Measurements from ENCODE around the gene NTN1. TPM values are rescaled to one million over a fixed set of nuclear protein-coding genes. Genes with fewer than 3 reads are reported as not detected.

The NTN1 gene
- total and polyA plus RNA-seq, 2 of the 4 experiments (the other 2 are of a cell fraction), result under 0.01 to 0.07 TPM

DNA sequence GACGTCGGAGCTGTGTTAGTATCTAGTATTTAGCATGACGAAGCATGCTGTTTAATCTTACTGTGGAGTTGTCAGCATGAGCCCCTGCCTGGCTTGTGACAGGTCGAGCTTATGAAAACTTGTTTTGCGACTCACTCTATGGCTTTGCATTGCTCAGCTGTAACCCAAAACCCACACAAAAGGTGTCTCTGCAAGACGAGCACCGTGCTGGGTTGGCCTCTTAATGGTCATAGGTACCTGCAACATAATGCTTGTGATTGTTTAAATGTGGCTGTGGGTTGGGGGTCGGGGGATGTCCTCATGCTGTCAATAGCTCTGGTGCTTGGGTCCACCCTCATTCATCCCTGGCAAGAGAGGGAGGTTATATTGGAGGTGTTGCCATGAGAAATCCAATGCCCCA is 5.4 kb downstream of the NTN1 start:
- Histone ChIP-seq H3K9me1 (ENCODE audit: insufficient read depth, low read length) (no peaks in the 10 kb centered on the region), H4K91ac (ENCODE audit: insufficient read depth, low read depth, low read length) (no peak overlapping the region), H2BK5ac (ENCODE audit: low read depth, low read length, poor library complexity, severe bottlenecking) (no peak overlapping the region), H3K4me2 (ENCODE audit: low read depth, low read length) (no peak overlapping the region), H3K18ac (ENCODE audit: low read depth, low read length) (no peak overlapping the region), H2AFZ (replicated peaks; ENCODE audit: low read length, poor library complexity) (no peak overlapping the region), H2BK120ac (ENCODE audit: low read depth, low read length) (no peak overlapping the region), H3K9me3 (ENCODE audit: control insufficient read depth, insufficient read depth, low read length) (peaks cover 8% of the 10 kb centered on the region; the same call in 1 of the 2 replicates), H2BK15ac (ENCODE audit: low read depth, low read length) (no peak overlapping the region), H3K23ac (ENCODE audit: low read depth, low read length) (no peak overlapping the region), H3K14ac (replicated peaks; ENCODE audit: low read depth, low read length) (no peak overlapping the region), H3K79me1 (ENCODE audit: low read depth in 1 of 2, low read length in 2 of 2) (no peaks in the 10 kb centered on the region), H3K36me3 (ENCODE audit: control insufficient read depth, insufficient read depth, low read length) (no peaks in the 10 kb centered on the region), H3K4ac (ENCODE audit: low read depth, low read length) (no peak overlapping the region), H2BK20ac (ENCODE audit: low read depth, low read length) (no peak overlapping the region), H3K9ac (ENCODE audit: low read depth, low read length) (no peak overlapping the region), H3K4me3 (ENCODE audit: insufficient read depth, low read depth, low read length) (no peak overlapping the region), H3K56ac (ENCODE audit: extremely low read depth, insufficient read depth, low read length) (no peak overlapping the region), H4K5ac (ENCODE audit: low read depth, low read length) (no peak overlapping the region), H3K4me1 (ENCODE audit: control insufficient read depth, insufficient read depth, low read length) (no peaks in the 10 kb centered on the region), H4K20me1 (ENCODE audit: insufficient read depth, low read length) (no peaks in the 10 kb centered on the region), H4K8ac (ENCODE audit: low read depth in 2 of 2, low read length in 2 of 2) (no peak overlapping the region), H2AK5ac (ENCODE audit: low read depth, low read length) (no peak overlapping the region), H3K27ac (ENCODE audit: insufficient read depth, low read length) (no peak overlapping the region), H3K27me3 (ENCODE audit: control insufficient read depth, insufficient read depth, low read length) (peaks cover 31% of the 10 kb centered on the region), H2AK9ac (replicated peaks; ENCODE audit: low read depth, low read length, poor library complexity) (no peak overlapping the region)
- TF ChIP-seq POLR2A (IDR thresholded peaks at IDR 0.05; ENCODE audit: low read depth, low read length), result no peak
- TF ChIP-seq NFE2L2 (IDR thresholded peaks at IDR 0.05; ENCODE audit: low read depth, low read length), result no peak
- TF ChIP-seq MXI1 (IDR thresholded peaks at IDR 0.05; ENCODE audit: borderline replicate concordance, low read depth, low read length), result no peak
- TF ChIP-seq MAFK (IDR thresholded peaks at IDR 0.05; ENCODE audit: low read depth, low read length), result no peak
- TF ChIP-seq RCOR1 (IDR thresholded peaks at IDR 0.05; ENCODE audit: insufficient replicate concordance, low read length), result no peak
- no peak for TF ChIP-seq CEBPB (IDR thresholded peaks at IDR 0.05; ENCODE audit: low read depth, low read length)
- no peak for TF ChIP-seq CHD1 (IDR thresholded peaks at IDR 0.05; ENCODE audit: low read depth, low read length)
- TF ChIP-seq MAZ (IDR thresholded peaks at IDR 0.05; ENCODE audit: borderline replicate concordance, low read depth, low read length), result no peak
- no peak for TF ChIP-seq BHLHE40 (IDR thresholded peaks at IDR 0.05; ENCODE audit: low read depth, low read length)
- TF ChIP-seq, protein P1, sequence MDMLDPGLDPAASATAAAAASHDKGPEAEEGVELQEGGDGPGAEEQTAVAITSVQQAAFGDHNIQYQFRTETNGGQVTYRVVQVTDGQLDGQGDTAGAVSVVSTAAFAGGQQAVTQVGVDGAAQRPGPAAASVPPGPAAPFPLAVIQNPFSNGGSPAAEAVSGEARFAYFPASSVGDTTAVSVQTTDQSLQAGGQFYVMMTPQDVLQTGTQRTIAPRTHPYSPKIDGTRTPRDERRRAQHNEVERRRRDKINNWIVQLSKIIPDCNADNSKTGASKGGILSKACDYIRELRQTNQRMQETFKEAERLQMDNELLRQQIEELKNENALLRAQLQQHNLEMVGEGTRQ (IDR thresholded peaks at IDR 0.05; ENCODE audit: low read depth, low read length), result no peak
- no peak for TF ChIP-seq FOS (IDR thresholded peaks at IDR 0.05; ENCODE audit: low read depth, low read length)
- TF ChIP-seq SMC3 (IDR thresholded peaks at IDR 0.05; ENCODE audit: low read depth, low read length), result no peak
- TF ChIP-seq, protein P2, sequence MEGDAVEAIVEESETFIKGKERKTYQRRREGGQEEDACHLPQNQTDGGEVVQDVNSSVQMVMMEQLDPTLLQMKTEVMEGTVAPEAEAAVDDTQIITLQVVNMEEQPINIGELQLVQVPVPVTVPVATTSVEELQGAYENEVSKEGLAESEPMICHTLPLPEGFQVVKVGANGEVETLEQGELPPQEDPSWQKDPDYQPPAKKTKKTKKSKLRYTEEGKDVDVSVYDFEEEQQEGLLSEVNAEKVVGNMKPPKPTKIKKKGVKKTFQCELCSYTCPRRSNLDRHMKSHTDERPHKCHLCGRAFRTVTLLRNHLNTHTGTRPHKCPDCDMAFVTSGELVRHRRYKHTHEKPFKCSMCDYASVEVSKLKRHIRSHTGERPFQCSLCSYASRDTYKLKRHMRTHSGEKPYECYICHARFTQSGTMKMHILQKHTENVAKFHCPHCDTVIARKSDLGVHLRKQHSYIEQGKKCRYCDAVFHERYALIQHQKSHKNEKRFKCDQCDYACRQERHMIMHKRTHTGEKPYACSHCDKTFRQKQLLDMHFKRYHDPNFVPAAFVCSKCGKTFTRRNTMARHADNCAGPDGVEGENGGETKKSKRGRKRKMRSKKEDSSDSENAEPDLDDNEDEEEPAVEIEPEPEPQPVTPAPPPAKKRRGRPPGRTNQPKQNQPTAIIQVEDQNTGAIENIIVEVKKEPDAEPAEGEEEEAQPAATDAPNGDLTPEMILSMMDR (conservative IDR thresholded peaks at IDR 0.05; ENCODE audit: low read depth, low read length), result no peak
- TF ChIP-seq RAD21 (IDR thresholded peaks at IDR 0.05; ENCODE audit: low read length), result no peak
- TF ChIP-seq, protein P3, sequence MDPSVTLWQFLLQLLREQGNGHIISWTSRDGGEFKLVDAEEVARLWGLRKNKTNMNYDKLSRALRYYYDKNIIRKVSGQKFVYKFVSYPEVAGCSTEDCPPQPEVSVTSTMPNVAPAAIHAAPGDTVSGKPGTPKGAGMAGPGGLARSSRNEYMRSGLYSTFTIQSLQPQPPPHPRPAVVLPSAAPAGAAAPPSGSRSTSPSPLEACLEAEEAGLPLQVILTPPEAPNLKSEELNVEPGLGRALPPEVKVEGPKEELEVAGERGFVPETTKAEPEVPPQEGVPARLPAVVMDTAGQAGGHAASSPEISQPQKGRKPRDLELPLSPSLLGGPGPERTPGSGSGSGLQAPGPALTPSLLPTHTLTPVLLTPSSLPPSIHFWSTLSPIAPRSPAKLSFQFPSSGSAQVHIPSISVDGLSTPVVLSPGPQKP (IDR thresholded peaks at IDR 0.05; ENCODE audit: borderline replicate concordance, low read depth, low read length), result no peak
- dilution Hi-C loops (cut with HindIII; ENCODE audit: low sequenced_read_pairs, unreplicated experiment), result no loop called here
- intact Hi-C loops (cut with micrococcal nuclease), result loop anchor here (10.0 kb wide), 1 partner anchor 268 kb away; no protein-coding TSS in a partner anchor
- 0% methylated on average over 1 of the region's 8 CpGs; no CpG with 5 or more reads in 1 of the 2 experiments for WGBS, 2 experiments (ENCODE audit: extremely low coverage in 2 of 2, insufficient read length in 1 of 2)
- BruUV-seq (replicated peaks), result no TSS peak
- in situ Hi-C loops (cut with MboI; ENCODE audit: low sequenced_read_pairs), result no loop called here
- CTCF ChIA-PET, result no interaction called here
- POLR2A ChIA-PET (ENCODE audit: unreplicated experiment), result no interaction called here
- ATAC-seq (ENCODE audit: low read depth) (no peak), DNase-seq (no peak)
